Measurements from ENCODE around the gene CADPS. TPM values are rescaled to one million over a fixed set of nuclear protein-coding genes. Genes with fewer than 3 reads are reported as not detected.

CADPS gene
- total RNA-seq, 1 experiment from 2014 or later: 7.0 TPM

DNA sequence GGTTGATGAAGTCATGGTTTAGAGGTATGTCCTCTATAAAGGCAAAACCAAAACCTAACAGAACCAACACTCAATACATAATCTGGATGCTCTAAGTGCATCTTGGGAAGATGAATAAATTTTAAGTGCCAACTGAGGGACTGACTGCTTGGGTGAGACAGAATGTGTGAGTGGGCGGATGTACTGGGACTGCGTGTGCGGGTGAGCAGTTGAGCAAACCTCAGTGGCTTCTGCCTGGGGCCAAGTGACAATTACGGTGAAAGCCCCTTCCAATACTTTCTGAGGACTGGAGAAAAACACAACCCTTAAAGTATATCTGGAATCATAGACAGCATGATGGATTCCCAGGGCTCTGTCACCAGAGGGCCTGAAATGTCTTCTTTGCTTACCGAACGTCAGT, 421.8 kb downstream of the CADPS start:
- ATAC-seq: no peak
- no peak for DNase-seq (ENCODE audit: low spot score)
- H3K27me3 Mint-ChIP-seq (ENCODE audit: low read depth): 0 out of 2 replicates have a peak, but pooled peaks cover 4% of the 10 kb centered on the region
- H3K27ac Mint-ChIP-seq: no peak overlapping the region
- peaks cover 24% of the 10 kb centered on the region for H3K4me1 Mint-ChIP-seq
- H3K36me3 Mint-ChIP-seq: no peaks in the 10 kb centered on the region
- ChIA-PET CTCF (no interaction called here), POLR2A (no interaction called here)
- H3K9me3 Mint-ChIP-seq: peaks cover 8% of the 10 kb centered on the region; the same call in 1 of the 2 replicates
- no peak overlapping the region for H3K4me3 Mint-ChIP-seq
- TF ChIP-seq, protein P1, sequence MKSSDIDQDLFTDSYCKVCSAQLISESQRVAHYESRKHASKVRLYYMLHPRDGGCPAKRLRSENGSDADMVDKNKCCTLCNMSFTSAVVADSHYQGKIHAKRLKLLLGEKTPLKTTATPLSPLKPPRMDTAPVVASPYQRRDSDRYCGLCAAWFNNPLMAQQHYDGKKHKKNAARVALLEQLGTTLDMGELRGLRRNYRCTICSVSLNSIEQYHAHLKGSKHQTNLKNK (CRISPR knock-in tag; IDR thresholded peaks at IDR 0.05): no peak
- no peak for TF ChIP-seq ATF1 (CRISPR knock-in tag; IDR thresholded peaks at IDR 0.05)
- no peak for TF ChIP-seq ZNF263 (CRISPR knock-in tag; IDR thresholded peaks at IDR 0.05; ENCODE audit: low read depth)
- TF ChIP-seq JAZF1 (CRISPR knock-in tag; IDR thresholded peaks at IDR 0.05): no peak
- TF ChIP-seq, protein P2, sequence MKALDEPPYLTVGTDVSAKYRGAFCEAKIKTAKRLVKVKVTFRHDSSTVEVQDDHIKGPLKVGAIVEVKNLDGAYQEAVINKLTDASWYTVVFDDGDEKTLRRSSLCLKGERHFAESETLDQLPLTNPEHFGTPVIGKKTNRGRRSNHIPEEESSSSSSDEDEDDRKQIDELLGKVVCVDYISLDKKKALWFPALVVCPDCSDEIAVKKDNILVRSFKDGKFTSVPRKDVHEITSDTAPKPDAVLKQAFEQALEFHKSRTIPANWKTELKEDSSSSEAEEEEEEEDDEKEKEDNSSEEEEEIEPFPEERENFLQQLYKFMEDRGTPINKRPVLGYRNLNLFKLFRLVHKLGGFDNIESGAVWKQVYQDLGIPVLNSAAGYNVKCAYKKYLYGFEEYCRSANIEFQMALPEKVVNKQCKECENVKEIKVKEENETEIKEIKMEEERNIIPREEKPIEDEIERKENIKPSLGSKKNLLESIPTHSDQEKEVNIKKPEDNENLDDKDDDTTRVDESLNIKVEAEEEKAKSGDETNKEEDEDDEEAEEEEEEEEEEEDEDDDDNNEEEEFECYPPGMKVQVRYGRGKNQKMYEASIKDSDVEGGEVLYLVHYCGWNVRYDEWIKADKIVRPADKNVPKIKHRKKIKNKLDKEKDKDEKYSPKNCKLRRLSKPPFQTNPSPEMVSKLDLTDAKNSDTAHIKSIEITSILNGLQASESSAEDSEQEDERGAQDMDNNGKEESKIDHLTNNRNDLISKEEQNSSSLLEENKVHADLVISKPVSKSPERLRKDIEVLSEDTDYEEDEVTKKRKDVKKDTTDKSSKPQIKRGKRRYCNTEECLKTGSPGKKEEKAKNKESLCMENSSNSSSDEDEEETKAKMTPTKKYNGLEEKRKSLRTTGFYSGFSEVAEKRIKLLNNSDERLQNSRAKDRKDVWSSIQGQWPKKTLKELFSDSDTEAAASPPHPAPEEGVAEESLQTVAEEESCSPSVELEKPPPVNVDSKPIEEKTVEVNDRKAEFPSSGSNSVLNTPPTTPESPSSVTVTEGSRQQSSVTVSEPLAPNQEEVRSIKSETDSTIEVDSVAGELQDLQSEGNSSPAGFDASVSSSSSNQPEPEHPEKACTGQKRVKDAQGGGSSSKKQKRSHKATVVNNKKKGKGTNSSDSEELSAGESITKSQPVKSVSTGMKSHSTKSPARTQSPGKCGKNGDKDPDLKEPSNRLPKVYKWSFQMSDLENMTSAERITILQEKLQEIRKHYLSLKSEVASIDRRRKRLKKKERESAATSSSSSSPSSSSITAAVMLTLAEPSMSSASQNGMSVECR (CRISPR knock-in tag; IDR thresholded peaks at IDR 0.05; ENCODE audit: borderline replicate concordance): no peak
- TF ChIP-seq TP53 (CRISPR knock-in tag; IDR thresholded peaks at IDR 0.05): no peak
- TF ChIP-seq, protein P3, sequence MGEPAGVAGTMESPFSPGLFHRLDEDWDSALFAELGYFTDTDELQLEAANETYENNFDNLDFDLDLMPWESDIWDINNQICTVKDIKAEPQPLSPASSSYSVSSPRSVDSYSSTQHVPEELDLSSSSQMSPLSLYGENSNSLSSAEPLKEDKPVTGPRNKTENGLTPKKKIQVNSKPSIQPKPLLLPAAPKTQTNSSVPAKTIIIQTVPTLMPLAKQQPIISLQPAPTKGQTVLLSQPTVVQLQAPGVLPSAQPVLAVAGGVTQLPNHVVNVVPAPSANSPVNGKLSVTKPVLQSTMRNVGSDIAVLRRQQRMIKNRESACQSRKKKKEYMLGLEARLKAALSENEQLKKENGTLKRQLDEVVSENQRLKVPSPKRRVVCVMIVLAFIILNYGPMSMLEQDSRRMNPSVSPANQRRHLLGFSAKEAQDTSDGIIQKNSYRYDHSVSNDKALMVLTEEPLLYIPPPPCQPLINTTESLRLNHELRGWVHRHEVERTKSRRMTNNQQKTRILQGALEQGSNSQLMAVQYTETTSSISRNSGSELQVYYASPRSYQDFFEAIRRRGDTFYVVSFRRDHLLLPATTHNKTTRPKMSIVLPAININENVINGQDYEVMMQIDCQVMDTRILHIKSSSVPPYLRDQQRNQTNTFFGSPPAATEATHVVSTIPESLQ (CRISPR knock-in tag; IDR thresholded peaks at IDR 0.05): no peak
- TF ChIP-seq MAX (CRISPR knock-in tag; IDR thresholded peaks at IDR 0.05): no peak
- TF ChIP-seq FOXJ3 (CRISPR knock-in tag; IDR thresholded peaks at IDR 0.05; ENCODE audit: borderline replicate concordance): no peak

DNA sequence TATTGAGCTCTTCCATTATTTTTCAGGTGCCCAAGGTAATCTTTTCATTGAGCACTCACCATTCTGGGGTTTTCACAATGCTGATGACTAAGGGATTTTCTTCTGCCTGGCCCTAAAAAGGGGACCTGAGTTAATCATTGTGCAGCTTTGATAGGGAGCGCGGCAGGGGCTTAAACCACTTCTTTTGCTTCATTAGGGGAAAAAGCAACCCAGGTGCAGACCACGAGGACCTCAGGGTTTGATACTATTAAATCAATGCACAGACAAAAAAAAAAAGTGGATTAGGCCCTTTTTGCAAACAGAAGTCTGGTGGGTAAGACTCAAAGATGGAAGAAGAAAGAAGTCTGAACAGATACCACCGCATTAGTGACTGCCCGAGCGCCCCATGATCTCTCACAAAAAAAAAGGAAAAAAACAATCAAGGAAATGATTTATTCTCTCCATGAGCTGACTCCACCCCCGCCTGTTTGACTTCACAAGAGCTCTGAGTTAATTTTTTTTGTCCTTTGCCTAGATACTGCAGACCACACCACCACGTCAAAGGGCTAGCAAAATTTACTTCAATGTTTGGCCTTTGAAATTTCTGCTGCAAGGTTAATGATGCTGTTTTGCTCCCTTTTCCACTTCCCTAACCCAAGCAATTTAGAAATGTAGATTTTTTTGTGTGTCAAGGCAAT, 423.9 kb downstream of the CADPS start:
- ChIA-PET POLR2A (no interaction called here), CTCF (interaction anchor here (1.2 kb wide), 1 partner anchor 42 kb away, joined by 5 read pairs; no protein-coding TSS in a partner anchor)
- 0 out of 2 replicates have a peak, but pooled peaks cover 4% of the 10 kb centered on the region for H3K27me3 Mint-ChIP-seq (ENCODE audit: low read depth)
- H3K4me1 Mint-ChIP-seq: peaks cover 41% of the 10 kb centered on the region
- ATAC-seq (no peak), DNase-seq (ENCODE audit: low spot score) (no peak)
- TF ChIP-seq CBFB (CRISPR knock-in tag; IDR thresholded peaks at IDR 0.05; ENCODE audit: low read depth) (no peak), ZNF281 (CRISPR knock-in tag; IDR thresholded peaks at IDR 0.05) (no peak), ZNF138 (CRISPR knock-in tag; conservative IDR thresholded peaks at IDR 0.05) (no peak), SOX15 (CRISPR knock-in tag; IDR thresholded peaks at IDR 0.05) (no peak), E2F4 (CRISPR knock-in tag; IDR thresholded peaks at IDR 0.05; ENCODE audit: borderline replicate concordance, low read depth) (no peak)
- TF ChIP-seq, protein P2 (CRISPR knock-in tag; IDR thresholded peaks at IDR 0.05; ENCODE audit: borderline replicate concordance): no peak
- no peaks in the 10 kb centered on the region for H3K9me3 Mint-ChIP-seq
- no peak overlapping the region for H3K27ac Mint-ChIP-seq
- H3K36me3 Mint-ChIP-seq: no peaks in the 10 kb centered on the region
- H3K4me3 Mint-ChIP-seq: no peak overlapping the region
